ENCODE results near the gene LIN54. TPM values are rescaled to one million over a fixed set of nuclear protein-coding genes. Genes with fewer than 3 reads are reported as not detected.

The LIN54 gene
- total and polyA plus RNA-seq, 2 of the 13 experiments (the other 11 are each of a cell fraction or from before 2014, with no cell fraction given) = 25.2 to 32.9 TPM

DNA sequence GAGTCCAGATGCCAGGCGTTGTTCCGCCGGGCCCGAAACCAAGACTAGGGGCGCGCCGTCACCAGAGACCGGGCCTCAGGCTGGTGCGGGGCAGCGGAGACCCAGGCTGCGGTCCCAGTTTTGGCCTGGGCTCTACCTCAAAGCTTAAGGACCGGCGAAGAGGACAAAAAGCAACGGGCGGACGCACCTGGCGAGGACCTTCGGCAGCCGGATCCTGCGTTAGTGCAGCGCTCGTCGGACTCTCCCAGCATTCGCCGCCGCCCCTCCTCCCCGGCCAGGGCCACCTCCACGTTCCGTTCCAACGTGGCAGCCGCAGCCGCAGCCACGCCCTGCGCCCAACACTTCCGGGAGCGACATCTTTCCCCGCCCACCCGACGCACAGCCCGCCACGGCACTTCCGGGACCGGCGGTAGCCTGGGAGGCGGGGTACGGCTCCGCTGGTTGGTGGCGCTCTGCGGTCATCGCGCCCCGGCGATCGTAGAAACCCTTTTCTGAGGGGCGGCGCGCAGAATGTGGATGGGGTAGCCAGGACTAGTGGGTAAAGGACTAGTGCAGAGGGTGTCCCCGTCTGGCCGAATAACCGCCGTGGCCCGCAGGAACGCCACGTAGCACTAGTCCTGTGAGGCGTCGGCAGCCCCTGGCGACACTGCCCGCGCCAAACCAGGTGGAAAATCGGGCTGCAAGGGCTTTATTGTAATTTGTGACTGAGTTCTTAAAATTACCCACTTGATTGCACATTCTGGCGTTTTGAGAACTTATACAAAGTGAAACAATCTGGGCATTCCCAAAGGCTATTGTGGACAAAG is 119.5 kb downstream of the LIN54 start, which contains the start of gene SEC31A (continued):
- 0 out of 4 replicates have a peak, but pooled peaks of 1 of the 2 experiments have one; percentile 38 for TF ChIP-seq NR2F1 (CRISPR knock-in tag; IDR thresholded peaks at IDR 0.05)
- TF ChIP-seq ZNF713 (CRISPR knock-in tag; IDR thresholded peaks at IDR 0.05) = no peak
- TF ChIP-seq ZNF605 (CRISPR knock-in tag; IDR thresholded peaks at IDR 0.05) = peak; percentile 96
- peak; percentile 88; the same call in 1 of the 2 replicates for TF ChIP-seq AKAP8 (CRISPR knock-in tag; IDR thresholded peaks at IDR 0.05)
- TF ChIP-seq RELA (CRISPR knock-in tag; IDR thresholded peaks at IDR 0.05) = 0 out of 2 replicates have a peak, but pooled peaks have one; percentile 37
- peak; percentile 80; the same call in 1 of the 2 replicates for TF ChIP-seq ZNF30 (CRISPR knock-in tag; IDR thresholded peaks at IDR 0.05)
- TF ChIP-seq, protein P1, sequence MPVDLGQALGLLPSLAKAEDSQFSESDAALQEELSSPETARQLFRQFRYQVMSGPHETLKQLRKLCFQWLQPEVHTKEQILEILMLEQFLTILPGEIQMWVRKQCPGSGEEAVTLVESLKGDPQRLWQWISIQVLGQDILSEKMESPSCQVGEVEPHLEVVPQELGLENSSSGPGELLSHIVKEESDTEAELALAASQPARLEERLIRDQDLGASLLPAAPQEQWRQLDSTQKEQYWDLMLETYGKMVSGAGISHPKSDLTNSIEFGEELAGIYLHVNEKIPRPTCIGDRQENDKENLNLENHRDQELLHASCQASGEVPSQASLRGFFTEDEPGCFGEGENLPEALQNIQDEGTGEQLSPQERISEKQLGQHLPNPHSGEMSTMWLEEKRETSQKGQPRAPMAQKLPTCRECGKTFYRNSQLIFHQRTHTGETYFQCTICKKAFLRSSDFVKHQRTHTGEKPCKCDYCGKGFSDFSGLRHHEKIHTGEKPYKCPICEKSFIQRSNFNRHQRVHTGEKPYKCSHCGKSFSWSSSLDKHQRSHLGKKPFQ (CRISPR knock-in tag; IDR thresholded peaks at IDR 0.05; ENCODE audit: insufficient replicate concordance) = peak; percentile 92
- TF ChIP-seq SP5 (CRISPR knock-in tag; IDR thresholded peaks at IDR 0.05; ENCODE audit: borderline replicate concordance, low read depth) = peak; percentile 85
- TF ChIP-seq STAG1 (CRISPR knock-in tag; IDR thresholded peaks at IDR 0.05) = peak; percentile 18; the same call in 1 of the 2 replicates
- peak; percentile 89; the same call in 1 of the 2 replicates for TF ChIP-seq NFATC3 (CRISPR knock-in tag; IDR thresholded peaks at IDR 0.05)
- TF ChIP-seq ZNF451 (CRISPR knock-in tag; IDR thresholded peaks at IDR 0.05) = peak; percentile 93
- no peak for TF ChIP-seq ZNF660 (CRISPR knock-in tag; IDR thresholded peaks at IDR 0.05; ENCODE audit: borderline replicate concordance, low read depth)
- TF ChIP-seq, protein P2, sequence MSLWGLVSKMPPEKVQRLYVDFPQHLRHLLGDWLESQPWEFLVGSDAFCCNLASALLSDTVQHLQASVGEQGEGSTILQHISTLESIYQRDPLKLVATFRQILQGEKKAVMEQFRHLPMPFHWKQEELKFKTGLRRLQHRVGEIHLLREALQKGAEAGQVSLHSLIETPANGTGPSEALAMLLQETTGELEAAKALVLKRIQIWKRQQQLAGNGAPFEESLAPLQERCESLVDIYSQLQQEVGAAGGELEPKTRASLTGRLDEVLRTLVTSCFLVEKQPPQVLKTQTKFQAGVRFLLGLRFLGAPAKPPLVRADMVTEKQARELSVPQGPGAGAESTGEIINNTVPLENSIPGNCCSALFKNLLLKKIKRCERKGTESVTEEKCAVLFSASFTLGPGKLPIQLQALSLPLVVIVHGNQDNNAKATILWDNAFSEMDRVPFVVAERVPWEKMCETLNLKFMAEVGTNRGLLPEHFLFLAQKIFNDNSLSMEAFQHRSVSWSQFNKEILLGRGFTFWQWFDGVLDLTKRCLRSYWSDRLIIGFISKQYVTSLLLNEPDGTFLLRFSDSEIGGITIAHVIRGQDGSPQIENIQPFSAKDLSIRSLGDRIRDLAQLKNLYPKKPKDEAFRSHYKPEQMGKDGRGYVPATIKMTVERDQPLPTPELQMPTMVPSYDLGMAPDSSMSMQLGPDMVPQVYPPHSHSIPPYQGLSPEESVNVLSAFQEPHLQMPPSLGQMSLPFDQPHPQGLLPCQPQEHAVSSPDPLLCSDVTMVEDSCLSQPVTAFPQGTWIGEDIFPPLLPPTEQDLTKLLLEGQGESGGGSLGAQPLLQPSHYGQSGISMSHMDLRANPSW (CRISPR knock-in tag; IDR thresholded peaks at IDR 0.05; ENCODE audit: borderline replicate concordance) = peak; percentile 69; the same call in 1 of the 2 replicates
- TF ChIP-seq, protein P3, sequence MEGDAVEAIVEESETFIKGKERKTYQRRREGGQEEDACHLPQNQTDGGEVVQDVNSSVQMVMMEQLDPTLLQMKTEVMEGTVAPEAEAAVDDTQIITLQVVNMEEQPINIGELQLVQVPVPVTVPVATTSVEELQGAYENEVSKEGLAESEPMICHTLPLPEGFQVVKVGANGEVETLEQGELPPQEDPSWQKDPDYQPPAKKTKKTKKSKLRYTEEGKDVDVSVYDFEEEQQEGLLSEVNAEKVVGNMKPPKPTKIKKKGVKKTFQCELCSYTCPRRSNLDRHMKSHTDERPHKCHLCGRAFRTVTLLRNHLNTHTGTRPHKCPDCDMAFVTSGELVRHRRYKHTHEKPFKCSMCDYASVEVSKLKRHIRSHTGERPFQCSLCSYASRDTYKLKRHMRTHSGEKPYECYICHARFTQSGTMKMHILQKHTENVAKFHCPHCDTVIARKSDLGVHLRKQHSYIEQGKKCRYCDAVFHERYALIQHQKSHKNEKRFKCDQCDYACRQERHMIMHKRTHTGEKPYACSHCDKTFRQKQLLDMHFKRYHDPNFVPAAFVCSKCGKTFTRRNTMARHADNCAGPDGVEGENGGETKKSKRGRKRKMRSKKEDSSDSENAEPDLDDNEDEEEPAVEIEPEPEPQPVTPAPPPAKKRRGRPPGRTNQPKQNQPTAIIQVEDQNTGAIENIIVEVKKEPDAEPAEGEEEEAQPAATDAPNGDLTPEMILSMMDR (CRISPR knock-in tag; IDR thresholded peaks at IDR 0.05) = peak; percentile 71
- TF ChIP-seq ZNF768 (CRISPR knock-in tag; IDR thresholded peaks at IDR 0.05) = peak; percentile 69; the same call in 1 of the 2 replicates
- TF ChIP-seq REL (CRISPR knock-in tag; conservative IDR thresholded peaks at IDR 0.05) = peak; percentile 88; the same call in 1 of the 2 replicates
- TF ChIP-seq ZFP90 (CRISPR knock-in tag; IDR thresholded peaks at IDR 0.05; ENCODE audit: borderline replicate concordance) = peak; percentile 85
- no peak for TF ChIP-seq ZKSCAN8 (CRISPR knock-in tag; IDR thresholded peaks at IDR 0.05; ENCODE audit: borderline replicate concordance)
- TF ChIP-seq, protein P4, sequence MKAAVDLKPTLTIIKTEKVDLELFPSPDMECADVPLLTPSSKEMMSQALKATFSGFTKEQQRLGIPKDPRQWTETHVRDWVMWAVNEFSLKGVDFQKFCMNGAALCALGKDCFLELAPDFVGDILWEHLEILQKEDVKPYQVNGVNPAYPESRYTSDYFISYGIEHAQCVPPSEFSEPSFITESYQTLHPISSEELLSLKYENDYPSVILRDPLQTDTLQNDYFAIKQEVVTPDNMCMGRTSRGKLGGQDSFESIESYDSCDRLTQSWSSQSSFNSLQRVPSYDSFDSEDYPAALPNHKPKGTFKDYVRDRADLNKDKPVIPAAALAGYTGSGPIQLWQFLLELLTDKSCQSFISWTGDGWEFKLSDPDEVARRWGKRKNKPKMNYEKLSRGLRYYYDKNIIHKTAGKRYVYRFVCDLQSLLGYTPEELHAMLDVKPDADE (CRISPR knock-in tag; IDR thresholded peaks at IDR 0.05) = 0 out of 2 replicates have a peak, but pooled peaks have one; percentile 66
- peak; percentile 79; the same call in 1 of the 2 replicates for TF ChIP-seq ZNF33A (CRISPR knock-in tag; IDR thresholded peaks at IDR 0.05; ENCODE audit: borderline replicate concordance)
- no peak for TF ChIP-seq ZNF20 (CRISPR knock-in tag; IDR thresholded peaks at IDR 0.05)
- 0 out of 2 replicates have a peak, but pooled peaks have one; percentile 64 for TF ChIP-seq NCOA1 (CRISPR knock-in tag; IDR thresholded peaks at IDR 0.05)
